GM10248 (cell line): ENCODE results near the gene CCDC124.

ENCODE experiments used
- CTCF ChIA-PET: fragments of 300-600 bp; sonication (Branson Sonifier 250); formaldehyde crosslinking; extraction: SDS; loops from one replicate; lab custom pipeline; 2021; ENCODE audit warnings: antibody characterized with exemption; lab: Yijun Ruan, JAX
- POLR2A ChIA-PET: fragments of 350-650 bp; sonication (Branson Sonifier 250); formaldehyde crosslinking; extraction: SDS; loops from one replicate; lab custom pipeline; 2020; ENCODE audit warnings: antibody characterized with exemption; lab: Yijun Ruan, JAX
- DNase-seq: peaks from one replicate; pipeline ENCODE4 v3.0.0; 2012; ENCODE audit errors: extremely low spot score
- TF ChIP-seq, protein P1 (sequence below): IDR thresholded peaks from 2 replicates; pipeline ENCODE4 v1.5.1; 2012; ENCODE audit warnings: mild to moderate bottlenecking, low read depth; ENCODE audit errors: extremely low read depth, missing control alignments, control extremely low read depth

CCDC124 gene

DNA sequence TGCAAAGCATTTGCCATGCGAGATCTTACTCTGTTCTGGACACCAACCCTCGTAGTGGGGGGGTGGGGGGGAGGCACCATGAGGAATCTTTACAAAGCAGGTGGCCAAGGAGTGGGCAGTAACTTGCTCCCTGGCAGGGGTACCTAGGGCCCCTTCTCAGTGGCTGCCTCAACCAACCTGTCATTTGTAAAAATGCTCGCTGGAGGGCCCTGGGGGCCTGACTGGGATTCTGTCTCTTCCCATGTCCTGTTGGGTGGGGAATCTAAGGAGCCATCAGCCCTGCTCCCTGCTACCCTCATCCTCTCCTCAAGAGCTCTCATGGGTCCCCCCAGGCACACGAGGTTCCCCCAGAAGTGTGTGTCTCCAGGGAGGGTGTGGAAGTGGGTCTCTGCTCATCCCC, 35.5 kb downstream of the CCDC124 start:
- CTCF ChIA-PET, result interaction anchor here (0.7 to 0.9 kb wide), 2 partner anchors 30 to 32 kb away, joined by 3 read pairs; no protein-coding TSS in a partner anchor
- POLR2A ChIA-PET, result interaction anchor here (1.5 kb wide), 1 partner anchor 16 kb away, joined by 3 read pairs; no protein-coding TSS in a partner anchor
- TF ChIP-seq, protein P1, sequence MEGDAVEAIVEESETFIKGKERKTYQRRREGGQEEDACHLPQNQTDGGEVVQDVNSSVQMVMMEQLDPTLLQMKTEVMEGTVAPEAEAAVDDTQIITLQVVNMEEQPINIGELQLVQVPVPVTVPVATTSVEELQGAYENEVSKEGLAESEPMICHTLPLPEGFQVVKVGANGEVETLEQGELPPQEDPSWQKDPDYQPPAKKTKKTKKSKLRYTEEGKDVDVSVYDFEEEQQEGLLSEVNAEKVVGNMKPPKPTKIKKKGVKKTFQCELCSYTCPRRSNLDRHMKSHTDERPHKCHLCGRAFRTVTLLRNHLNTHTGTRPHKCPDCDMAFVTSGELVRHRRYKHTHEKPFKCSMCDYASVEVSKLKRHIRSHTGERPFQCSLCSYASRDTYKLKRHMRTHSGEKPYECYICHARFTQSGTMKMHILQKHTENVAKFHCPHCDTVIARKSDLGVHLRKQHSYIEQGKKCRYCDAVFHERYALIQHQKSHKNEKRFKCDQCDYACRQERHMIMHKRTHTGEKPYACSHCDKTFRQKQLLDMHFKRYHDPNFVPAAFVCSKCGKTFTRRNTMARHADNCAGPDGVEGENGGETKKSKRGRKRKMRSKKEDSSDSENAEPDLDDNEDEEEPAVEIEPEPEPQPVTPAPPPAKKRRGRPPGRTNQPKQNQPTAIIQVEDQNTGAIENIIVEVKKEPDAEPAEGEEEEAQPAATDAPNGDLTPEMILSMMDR, result no peak
- DNase-seq, result no peak

DNA sequence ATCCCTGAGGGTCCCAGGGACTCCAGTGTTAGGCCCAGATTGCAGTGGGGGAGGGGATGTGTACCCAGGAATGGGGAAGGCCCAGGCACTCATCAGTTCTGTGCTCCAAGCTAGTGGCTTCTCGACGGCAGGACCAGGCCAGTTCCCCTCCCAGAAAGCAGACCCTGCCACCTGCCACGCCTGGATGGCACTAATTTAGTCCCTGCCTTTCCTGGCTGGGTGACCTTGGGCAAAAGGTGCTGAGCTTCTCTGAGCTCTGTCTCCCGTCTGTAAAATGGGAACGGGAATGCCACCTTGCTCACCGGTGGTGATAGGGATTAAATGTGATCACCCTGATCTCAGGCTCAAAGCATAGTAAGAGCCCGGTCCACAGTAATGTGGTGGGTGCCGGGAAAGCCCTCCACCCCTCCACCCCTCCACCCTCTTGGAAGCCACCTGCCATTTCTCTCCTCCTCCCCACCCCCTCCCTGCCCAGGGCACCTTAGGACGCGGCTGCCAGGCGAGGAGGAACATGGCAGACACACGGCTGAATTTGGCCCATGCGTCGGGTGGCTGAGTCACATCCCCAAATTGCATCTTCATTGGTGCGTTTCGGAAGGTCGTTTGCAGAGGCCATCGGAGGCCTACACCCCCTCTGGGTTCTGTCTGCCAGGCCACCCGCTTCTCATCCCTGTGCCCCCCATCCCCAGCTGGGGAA, 36.4 kb downstream of the CCDC124 start:
- CTCF ChIA-PET, result interaction anchor here (0.7 to 0.9 kb wide), 2 partner anchors 31 to 32 kb away, joined by 3 read pairs; no protein-coding TSS in a partner anchor
- TF ChIP-seq, protein P1, result no peak
- no peak for DNase-seq
- POLR2A ChIA-PET, result interaction anchor here (1.5 kb wide), 1 partner anchor 17 kb away, joined by 3 read pairs; no protein-coding TSS in a partner anchor

DNA sequence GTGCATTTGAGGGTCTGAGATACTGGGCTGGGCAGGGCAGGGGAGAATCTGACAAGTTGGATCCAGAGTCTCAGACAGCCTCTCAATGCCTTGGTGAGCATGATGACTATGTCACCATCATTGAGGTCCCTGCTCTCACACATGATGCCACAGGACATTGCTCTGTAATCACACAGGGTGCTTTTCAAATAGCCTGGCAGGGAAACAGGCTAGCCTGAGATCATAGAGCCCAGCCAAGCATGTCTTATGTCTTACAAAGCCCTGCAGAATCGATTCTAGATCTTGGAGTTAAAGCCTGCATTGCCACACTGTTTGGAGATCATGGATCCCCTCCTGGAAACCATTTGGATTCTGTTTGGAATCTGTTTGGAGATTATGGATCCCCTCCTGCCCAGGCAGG, 39.4 kb downstream of the CCDC124 start:
- TF ChIP-seq, protein P1, result no peak
- ChIA-PET POLR2A (no interaction called here), CTCF (interaction anchor here (1.0 to 1.1 kb wide), 2 partner anchors 25 kb away, joined by 4 read pairs; no protein-coding TSS in a partner anchor)
- DNase-seq, result no peak

DNA sequence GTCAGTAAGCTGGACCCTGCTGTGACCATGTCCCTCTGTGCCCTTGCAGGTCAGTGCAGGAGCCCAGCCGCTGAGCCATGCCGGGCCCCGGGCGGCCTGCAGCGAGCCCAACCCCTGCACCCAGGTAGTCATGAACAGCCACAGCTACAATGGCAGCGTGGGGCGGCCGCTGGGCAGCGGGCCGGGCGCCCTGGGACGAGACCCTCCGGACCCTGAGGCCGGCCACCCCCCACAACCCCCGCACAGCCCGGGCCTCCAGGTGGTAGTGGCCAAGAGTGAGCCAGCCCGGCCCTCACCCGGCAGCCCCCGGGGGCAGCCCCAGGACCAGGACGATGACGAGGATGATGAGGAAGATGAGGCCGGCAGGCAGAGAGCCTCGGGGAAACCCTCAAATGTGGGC, 40.9 kb downstream of the CCDC124 start:
- DNase-seq, result no peak

DNA sequence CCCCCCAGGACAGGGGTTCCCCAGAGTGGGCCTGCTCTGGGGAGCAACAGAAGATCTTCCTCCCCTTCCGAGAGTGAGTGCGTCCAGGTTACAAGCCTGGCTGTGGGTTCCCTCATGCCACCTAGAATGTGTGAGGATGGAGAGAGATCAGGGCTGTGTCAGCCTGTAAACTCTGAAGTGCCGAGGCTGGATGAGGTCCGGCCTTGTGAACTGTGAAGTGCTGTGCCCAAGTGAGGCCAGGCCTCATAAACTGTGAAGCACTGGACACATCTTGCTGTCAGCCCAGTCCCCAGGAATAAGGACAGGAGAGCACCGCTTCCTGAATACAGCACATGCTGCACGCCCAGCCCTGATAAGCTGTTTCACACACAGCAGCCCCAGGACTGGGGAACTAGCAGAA, 41.7 kb downstream of the CCDC124 start:
- POLR2A ChIA-PET, result interaction anchor here (0.5 kb wide), 1 partner anchor 84 kb away, joined by 5 read pairs; no protein-coding TSS in a partner anchor
- CTCF ChIA-PET, result interaction anchor here (1.0 to 1.2 kb wide), 2 partner anchors 10 kb away, joined by 3 to 4 read pairs; no protein-coding TSS in a partner anchor
- TF ChIP-seq, protein P1, result no peak
- no peak for DNase-seq

More for the DNA sequence above, 40.9 kb downstream of the CCDC124 start:
- TF ChIP-seq, protein P1, result no peak
- CTCF ChIA-PET, result interaction anchor here (0.6 to 1.5 kb wide), 2 partner anchors 34 to 238 kb away, joined by 3 read pairs; no protein-coding TSS in a partner anchor
- POLR2A ChIA-PET, result no interaction called here

DNA sequence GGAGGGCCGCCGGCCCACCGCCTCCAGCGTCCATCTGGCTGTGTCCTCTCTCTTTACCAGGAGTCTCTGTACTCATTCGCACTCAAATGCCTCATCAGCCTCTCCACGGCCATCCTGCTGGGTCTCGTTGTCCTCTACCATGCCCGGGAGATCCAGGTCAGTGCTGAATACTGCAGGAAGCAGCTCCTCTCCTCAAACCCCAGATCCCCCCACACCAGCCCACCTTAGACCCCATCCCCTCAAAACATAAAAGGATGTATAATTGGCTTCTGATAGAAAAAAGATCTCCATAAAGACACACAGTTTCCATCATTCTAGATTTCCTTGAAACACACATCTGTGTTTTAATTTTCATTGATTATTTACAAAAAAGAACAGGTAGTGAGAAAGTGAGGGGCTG, 42.2 kb downstream of the CCDC124 start:
- DNase-seq, result no peak
- POLR2A ChIA-PET, result interaction anchor here (0.5 kb wide), 1 partner anchor 84 kb away, joined by 5 read pairs; no protein-coding TSS in a partner anchor
- TF ChIP-seq, protein P1, result no peak
- CTCF ChIA-PET, result interaction anchor here (1.0 to 2.5 kb wide), 3 partner anchors 10 to 36 kb away, joined by 3 to 7 read pairs (median 4); no protein-coding TSS in a partner anchor
